C4-2B (cell line): ENCODE data around the gene NAV2.

Experiments
- CTCF ChIP-seq: fragments of 450-650 bp; conservative IDR thresholded peaks from 2 replicates; pipeline ENCODE4 v1.5.1; 2017; ENCODE audit warnings: mild to moderate bottlenecking
- ZFX ChIP-seq: fragments of 450-650 bp; IDR thresholded peaks from 2 replicates; pipeline ENCODE4 v1.6.1; 2017

- TF ChIP-seq CTCF (no peak), ZFX (no peak)
These were observed 324.1 kb downstream of the NAV2 start for GRCh38 chr11:20036626-20037335.
